GM18951 (cell line): Measurements from ENCODE around the gene TNPO1.
"Not testable (repeated sequence)": the region's sequence is repeated elsewhere in the genome, so short reads cannot be mapped to it uniquely, and the experiment has no call there.

ENCODE experiments used
- POLR2A ChIP-seq: IDR thresholded peaks from 4 replicates; pipeline ENCODE4 v1.6.1; 2011; ENCODE audit warnings: mild to moderate bottlenecking; ENCODE audit not compliant: insufficient read length, insufficient read depth; ENCODE audit errors: extremely low read depth
- in situ Hi-C: fragments of 300-500 bp; cut with MboI; formaldehyde crosslinking; loops from one replicate; pipeline ENCODE4 v1.12.0; 2022; ENCODE audit warnings: low sequenced_read_pairs, mixed read lengths, inconsistent platforms; ENCODE audit not compliant: unreplicated experiment

TNPO1 gene

DNA sequence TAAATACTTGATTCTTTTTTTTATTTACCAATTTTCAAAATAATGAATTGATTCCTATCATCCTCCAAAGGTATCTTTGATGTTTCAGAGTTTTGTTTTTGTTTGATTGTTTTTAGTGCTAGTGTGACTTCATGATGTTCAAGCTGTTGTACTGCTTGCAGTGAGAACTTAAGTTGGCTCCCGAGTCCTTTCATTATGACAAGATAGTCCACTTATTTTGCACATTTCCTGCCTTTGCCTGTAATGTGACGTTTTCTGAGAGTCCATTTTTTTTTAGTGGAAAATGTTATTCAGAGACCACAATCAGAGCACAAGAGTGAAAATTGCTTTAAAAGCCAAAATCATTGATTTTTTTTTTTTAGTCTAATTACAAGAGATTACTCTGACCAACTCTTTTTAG is 79.3 kb downstream of the TNPO1 start:
- in situ Hi-C loops: no loop called here
- no peak for TF ChIP-seq POLR2A

GRCh38 chr5:72906806-72907205 is 90.3 kb downstream of the TNPO1 start:
- in situ Hi-C loops: no loop called here
- TF ChIP-seq POLR2A: no peak

DNA sequence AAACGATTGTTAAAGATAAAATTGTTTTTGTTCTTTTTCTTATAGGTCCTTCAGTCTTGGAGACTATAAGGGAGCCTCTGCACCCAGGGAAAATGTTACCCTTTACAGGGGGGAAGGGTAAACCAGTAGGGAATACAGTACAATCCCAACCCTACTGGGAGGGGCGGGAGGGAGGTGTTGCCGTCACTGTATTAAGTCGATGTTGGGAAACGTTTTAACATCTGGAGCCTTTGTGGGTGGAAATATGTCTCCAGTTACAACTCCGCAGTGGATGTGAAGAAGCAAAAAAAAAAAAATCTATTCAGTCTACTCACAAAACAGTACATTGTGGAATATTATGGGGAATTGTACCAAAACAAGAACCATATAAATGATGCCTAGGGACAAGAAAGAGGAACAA is 92.2 kb downstream of the TNPO1 start:
- TF ChIP-seq POLR2A: no peak
- in situ Hi-C loops: no loop called here

DNA sequence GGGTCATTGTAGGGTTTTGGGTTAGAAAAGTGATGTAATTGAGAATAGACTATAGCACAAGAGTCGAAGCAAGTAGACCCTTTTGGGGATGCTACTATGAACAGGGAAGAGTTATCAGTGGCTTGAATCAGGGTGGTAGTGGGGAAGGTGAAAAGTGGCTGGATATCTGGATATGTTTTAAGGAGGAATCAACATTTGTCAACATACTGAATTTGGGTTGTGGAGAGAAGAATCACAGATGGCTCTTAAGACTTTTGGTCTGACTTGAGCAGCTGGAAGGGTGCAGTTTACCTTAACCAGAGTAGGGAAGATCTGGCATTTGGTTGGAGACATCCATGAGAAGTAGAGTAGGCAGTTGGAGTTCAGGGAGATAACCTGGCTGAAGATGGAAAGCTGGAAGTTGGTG is 100.9 kb downstream of the TNPO1 start:
- in situ Hi-C loops: no loop called here
- TF ChIP-seq POLR2A: no peak

DNA sequence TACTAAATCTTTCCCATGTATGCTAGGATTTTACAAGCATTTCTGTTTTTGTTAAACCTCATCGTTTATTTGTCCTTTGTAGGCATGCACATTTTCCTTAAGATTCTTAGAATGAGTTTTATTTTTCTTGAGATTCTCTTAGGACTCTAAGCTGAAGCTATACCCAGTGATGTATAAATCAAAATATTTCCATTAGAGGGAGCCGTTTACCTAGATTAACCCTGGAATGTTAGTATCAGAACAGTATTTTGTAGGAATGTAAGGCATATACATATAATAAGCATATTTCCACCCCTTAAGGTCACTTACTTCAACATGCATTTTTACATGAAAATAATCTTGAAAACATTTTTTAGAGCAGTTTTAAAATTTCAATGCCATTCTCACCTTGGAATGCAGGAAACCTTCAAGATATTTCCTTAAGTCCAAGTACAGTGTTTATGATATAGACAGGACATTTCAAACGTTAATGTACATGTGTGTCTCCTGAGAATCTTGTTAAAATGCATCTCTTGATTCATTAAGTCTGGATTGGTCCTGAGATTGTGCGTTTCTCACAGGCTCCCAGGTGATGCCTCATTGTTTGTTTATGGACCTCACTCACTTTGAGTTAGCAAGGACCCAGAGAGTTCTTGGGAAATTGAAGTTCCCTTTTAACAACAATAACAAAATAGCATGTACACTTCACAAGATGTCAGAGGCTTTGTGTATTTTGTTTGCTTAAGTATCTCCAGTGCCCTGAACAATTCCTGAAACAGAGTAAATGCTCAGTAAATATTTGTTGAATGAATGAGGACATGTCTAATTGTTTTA is 104.4 kb downstream of the TNPO1 start:
- in situ Hi-C loops: no loop called here
- TF ChIP-seq POLR2A: no peak

DNA sequence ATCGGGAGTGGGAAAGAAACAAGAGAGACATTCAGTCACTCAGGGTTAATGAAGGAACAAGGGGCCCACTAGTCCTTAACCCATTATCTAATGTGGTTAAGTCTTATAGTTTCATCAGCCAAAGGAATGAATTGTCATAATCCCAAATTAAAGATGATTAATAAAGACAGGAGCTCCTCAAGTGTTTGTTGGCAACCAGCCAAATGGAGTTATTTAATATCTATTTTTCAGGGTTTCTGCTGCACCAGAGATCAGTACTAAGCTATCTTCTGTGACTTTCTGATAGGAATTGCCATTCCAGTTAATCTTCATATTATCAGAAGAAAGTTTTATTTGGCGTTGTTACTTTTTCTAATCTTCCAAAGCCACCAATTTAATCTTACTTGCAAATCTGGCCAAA is 105.4 kb downstream of the TNPO1 start:
- in situ Hi-C loops: no loop called here

DNA sequence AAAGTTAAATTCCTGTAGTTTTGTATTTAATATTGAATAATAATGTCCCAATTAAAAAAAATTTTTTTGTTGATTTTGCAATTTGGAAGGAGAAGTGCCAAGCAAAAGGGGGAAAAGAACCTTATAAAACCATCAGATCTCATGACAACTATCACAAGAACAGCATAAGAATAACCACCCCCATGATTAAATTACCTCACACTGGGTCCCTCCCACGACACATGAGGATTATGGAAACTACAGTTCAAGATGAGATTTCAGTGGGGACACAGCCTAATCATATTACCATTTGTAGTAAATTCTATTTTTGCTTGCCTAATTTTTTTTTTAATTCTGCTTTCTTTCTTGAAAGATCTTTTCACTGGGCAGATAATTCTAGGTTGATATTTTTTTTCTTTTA is 106.0 kb downstream of the TNPO1 start:
- in situ Hi-C loops: no loop called here

More for the DNA sequence above, 105.4 kb downstream of the TNPO1 start:
- no peak for TF ChIP-seq POLR2A

DNA sequence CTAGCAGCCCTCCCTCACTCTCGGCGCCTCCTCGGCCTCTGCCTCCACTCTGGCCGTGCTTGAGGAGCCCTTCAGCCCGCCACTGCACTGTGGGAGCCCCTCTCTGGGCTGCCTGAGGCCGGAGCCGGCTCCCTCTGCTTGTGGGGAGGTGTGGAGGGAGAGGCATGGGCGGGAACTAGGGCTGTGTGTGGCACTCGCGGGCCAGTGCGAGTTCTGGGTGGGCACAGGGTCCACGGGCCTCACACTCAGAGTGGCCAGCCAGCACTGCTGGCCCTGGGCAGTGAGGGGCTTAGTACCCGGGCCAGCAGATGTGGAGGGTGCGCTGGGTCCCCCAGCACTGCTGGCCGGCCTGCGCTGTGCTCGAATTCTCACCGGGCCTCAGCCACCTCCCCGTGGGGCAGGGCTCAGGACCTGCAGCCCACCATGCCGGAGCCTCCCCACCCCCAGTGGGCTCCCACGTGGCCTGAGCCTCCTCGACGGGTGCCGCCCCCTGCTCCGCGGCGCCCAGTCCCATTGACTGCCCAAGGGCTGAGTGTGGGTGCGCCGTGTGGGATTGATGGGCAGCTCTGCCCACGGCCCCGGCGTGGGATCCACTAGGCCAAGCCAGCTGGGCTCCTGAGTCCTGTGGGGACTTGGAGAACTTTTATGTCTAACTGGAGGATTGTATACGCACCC is 109.0 kb downstream of the TNPO1 start:
- in situ Hi-C loops: no loop called here
- TF ChIP-seq POLR2A: no peak

More for the DNA sequence above, 106.0 kb downstream of the TNPO1 start:
- no peak for TF ChIP-seq POLR2A

DNA sequence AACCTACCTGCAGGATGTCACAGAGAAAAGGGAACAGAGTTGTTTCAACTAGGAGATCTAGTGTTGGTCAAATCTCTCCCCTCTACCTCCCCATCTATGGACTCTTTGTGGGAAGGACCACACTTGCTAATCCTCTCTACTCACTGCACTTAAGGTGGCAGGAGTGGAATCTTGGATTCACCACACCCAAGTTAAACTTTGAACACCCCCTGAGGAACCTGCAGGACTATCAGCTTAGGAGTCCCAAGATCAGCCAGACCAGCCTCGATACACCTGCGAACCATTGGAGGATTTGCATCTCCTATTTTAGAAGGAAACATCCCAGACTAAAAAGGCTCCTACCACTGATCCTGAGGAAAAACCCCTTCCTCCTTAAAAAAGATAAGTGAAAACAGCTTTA is 116.2 kb downstream of the TNPO1 start:
- in situ Hi-C loops: not testable (repeated sequence)

GRCh38 chr5:72934953-72935725 is 118.7 kb downstream of the TNPO1 start:
- in situ Hi-C loops: not testable (repeated sequence)

DNA sequence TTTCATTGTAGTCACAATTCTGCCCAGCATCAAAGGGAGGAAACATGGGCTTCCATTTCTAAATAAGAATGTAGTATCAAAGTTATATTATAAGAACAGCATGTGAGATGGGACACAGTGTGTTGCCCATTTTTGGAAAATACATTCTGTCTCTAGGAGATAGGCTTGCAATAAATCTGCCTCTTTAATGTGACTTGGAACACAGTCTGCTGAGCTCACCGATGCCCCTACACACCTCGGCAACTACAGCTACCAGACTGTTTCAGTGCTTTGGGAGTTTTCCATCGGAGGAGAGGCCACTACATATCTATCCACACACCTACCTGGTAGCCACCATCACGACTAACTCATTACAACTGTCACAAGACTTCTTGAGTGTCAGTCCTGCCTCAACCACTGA is 120.4 kb downstream of the TNPO1 start:
- no peak for TF ChIP-seq POLR2A
- in situ Hi-C loops: no loop called here

DNA sequence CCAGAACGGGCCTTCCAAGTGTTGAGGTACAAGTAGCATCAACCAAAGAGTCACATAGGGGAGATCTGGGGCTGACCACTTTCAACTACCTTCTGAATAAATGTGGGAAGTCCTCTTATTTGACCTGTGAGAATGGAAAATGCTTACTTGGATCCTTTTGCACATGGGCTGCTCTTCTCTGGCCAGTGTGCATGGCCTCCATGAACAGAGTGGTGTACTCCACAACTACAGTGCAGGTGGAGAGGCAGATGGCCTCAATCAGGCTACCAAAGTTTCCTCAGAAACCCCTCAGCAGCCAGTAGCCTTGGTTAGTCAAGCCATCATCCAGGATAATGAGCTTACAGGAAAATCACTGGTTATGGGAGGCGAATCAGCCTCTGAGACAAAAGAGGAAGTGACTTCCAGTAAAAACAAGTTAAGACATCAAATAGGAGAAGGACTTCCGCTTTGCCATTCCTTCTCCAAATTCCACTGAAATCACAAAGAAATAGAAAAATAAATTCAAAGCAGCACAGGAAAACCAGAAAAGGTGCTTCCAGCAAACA is 121.1 kb downstream of the TNPO1 start:
- in situ Hi-C loops: no loop called here
- TF ChIP-seq POLR2A: no peak

- in situ Hi-C loops: no loop called here
Measured at GRCh38 chr5:72938206-72938605, 121.7 kb downstream of the TNPO1 start.

GRCh38 chr5:72940082-72940481 is 123.6 kb downstream of the TNPO1 start:
- in situ Hi-C loops: no loop called here
- TF ChIP-seq POLR2A: no peak

More at GRCh38 chr5:72938206-72938605, 121.7 kb downstream of the TNPO1 start:
- TF ChIP-seq POLR2A: no peak

GRCh38 chr5:72943307-72943706 is 126.8 kb downstream of the TNPO1 start:
- no peak for TF ChIP-seq POLR2A
- in situ Hi-C loops: no loop called here
